HEK293 (cell line): ENCODE data around the gene GPR22.

ENCODE experiments used
- CTCF ChIA-PET: fragments of 350-600 bp; formaldehyde crosslinking; extraction: SDS; loops from one replicate; lab custom pipeline; 2021; ENCODE audit warnings: antibody characterized with exemption; lab: Yijun Ruan, JAX
- POLR2A ChIA-PET: fragments of 300-600 bp; formaldehyde crosslinking; extraction: SDS; loops from one replicate; lab custom pipeline; 2020; ENCODE audit warnings: antibody characterized with exemption, inconsistent platforms; lab: Yijun Ruan, JAX
- H3K27ac ChIP-seq: fragments of 200-500 bp; sonication (Bioruptor generic); 2 replicates; pipeline ENCODE4 v1.5.1; 2014; ENCODE audit warnings: low read depth, low read length, control low read depth, inconsistent platforms; ENCODE audit errors: extremely low read depth
- H3K36me3 ChIP-seq, 2 experiments: fragments of 200-500 bp in 1 of 2; sonication (Bioruptor generic) in 1 of 2; 1 replicate in 1 of 2; 2 replicates in 1 of 2; pipeline ENCODE4 v1.5.1; 2014 to 2017; ENCODE audit warnings: inconsistent platforms in 2 of 2, low read length in 2 of 2; ENCODE audit not compliant: control insufficient read depth in 2 of 2, insufficient read depth in 1 of 2
- H3K4me1 ChIP-seq: fragments of 200-500 bp; sonication (Bioruptor generic); 2 replicates; pipeline ENCODE4 v1.5.1; 2014; ENCODE audit warnings: mild to moderate bottlenecking, low read length, inconsistent platforms; ENCODE audit not compliant: control insufficient read depth, insufficient read depth
- H3K4me3 ChIP-seq: 2 replicates; pipeline ENCODE4 v1.5.1; 2011; ENCODE audit warnings: low read depth, mild to moderate bottlenecking, control low read depth, low read length, moderate library complexity
- H3K9me3 ChIP-seq: fragments of 200-500 bp; sonication (Bioruptor generic); 2 replicates; pipeline ENCODE4 v1.5.1; 2014; ENCODE audit warnings: low read depth, low read length, inconsistent platforms; ENCODE audit not compliant: control insufficient read depth, insufficient read depth
- OSR2 ChIP-seq: fragments of 450-650 bp; formaldehyde crosslinking; IDR thresholded peaks from 2 replicates; pipeline ENCODE4 v1.5.1; 2016; ENCODE audit warnings: missing biosample characterization, missing genetic modification characterization
- ZBTB49 ChIP-seq: fragments of 450-650 bp; formaldehyde crosslinking; IDR thresholded peaks from 2 replicates; pipeline ENCODE4 v1.5.1; 2016; ENCODE audit warnings: missing biosample characterization, missing genetic modification characterization, low read depth
- ZNF157 ChIP-seq: fragments of 450-650 bp; formaldehyde crosslinking; IDR thresholded peaks from 2 replicates; pipeline ENCODE4 v1.5.1; 2016; ENCODE audit warnings: missing biosample characterization, missing genetic modification characterization
- ZNF18 ChIP-seq: fragments of 450-650 bp; formaldehyde crosslinking; IDR thresholded peaks from 2 replicates; pipeline ENCODE4 v1.5.1; 2016; ENCODE audit warnings: missing biosample characterization, missing genetic modification characterization
- ZSCAN16 ChIP-seq: fragments of 450-650 bp; formaldehyde crosslinking; IDR thresholded peaks from 2 replicates; pipeline ENCODE4 v1.5.1; 2016; ENCODE audit warnings: missing biosample characterization, missing genetic modification characterization
- TF ChIP-seq, protein P1 (sequence below): fragments of 450-650 bp; formaldehyde crosslinking; IDR thresholded peaks from 2 replicates; pipeline ENCODE4 v1.5.1; 2017; ENCODE audit warnings: missing biosample characterization, missing genetic modification characterization
- TF ChIP-seq, protein P2 (sequence below): IDR thresholded peaks from 2 replicates; pipeline ENCODE4 v1.6.1; 2011; ENCODE audit warnings: mild to moderate bottlenecking, low read depth, low read length, borderline replicate concordance
- TF ChIP-seq, protein P3 (sequence below): fragments of 450-650 bp; formaldehyde crosslinking; IDR thresholded peaks from 2 replicates; pipeline ENCODE4 v1.5.1; 2016; ENCODE audit warnings: missing biosample characterization, missing genetic modification characterization
- TF ChIP-seq, protein P4 (sequence below): fragments of 450-650 bp; formaldehyde crosslinking; IDR thresholded peaks from 2 replicates; pipeline ENCODE4 v1.5.1; 2016; ENCODE audit warnings: missing biosample characterization, missing genetic modification characterization, borderline replicate concordance

Gene GPR22, protein sequence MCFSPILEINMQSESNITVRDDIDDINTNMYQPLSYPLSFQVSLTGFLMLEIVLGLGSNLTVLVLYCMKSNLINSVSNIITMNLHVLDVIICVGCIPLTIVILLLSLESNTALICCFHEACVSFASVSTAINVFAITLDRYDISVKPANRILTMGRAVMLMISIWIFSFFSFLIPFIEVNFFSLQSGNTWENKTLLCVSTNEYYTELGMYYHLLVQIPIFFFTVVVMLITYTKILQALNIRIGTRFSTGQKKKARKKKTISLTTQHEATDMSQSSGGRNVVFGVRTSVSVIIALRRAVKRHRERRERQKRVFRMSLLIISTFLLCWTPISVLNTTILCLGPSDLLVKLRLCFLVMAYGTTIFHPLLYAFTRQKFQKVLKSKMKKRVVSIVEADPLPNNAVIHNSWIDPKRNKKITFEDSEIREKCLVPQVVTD

GRCh38 chr7:107469929-107470328 lies at the start of gene GPR22:
Gene GPR22, plus strand, starts transcription at chr7:107470057. Its CDS starts 4,004 bp downstream, at chr7:107474061.
- ChIA-PET CTCF (no interaction called here), POLR2A (no interaction called here)
- Histone ChIP-seq H3K36me3 (no peaks in the 10 kb centered on the region), H3K4me1 (no peaks in the 10 kb centered on the region), H3K27ac (no peak within 1 kb of the TSS), H3K4me3 (no peak within 1 kb of the TSS), H3K9me3 (no peaks in the 10 kb centered on the region)
- TF ChIP-seq ZNF18 (no peak), ZNF157 (tag by site-specific recombination) (no peak)
- TF ChIP-seq, protein P1, sequence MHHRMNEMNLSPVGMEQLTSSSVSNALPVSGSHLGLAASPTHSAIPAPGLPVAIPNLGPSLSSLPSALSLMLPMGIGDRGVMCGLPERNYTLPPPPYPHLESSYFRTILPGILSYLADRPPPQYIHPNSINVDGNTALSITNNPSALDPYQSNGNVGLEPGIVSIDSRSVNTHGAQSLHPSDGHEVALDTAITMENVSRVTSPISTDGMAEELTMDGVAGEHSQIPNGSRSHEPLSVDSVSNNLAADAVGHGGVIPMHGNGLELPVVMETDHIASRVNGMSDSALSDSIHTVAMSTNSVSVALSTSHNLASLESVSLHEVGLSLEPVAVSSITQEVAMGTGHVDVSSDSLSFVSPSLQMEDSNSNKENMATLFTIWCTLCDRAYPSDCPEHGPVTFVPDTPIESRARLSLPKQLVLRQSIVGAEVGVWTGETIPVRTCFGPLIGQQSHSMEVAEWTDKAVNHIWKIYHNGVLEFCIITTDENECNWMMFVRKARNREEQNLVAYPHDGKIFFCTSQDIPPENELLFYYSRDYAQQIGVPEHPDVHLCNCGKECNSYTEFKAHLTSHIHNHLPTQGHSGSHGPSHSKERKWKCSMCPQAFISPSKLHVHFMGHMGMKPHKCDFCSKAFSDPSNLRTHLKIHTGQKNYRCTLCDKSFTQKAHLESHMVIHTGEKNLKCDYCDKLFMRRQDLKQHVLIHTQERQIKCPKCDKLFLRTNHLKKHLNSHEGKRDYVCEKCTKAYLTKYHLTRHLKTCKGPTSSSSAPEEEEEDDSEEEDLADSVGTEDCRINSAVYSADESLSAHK (tag by site-specific recombination), result no peak
- TF ChIP-seq, protein P2, sequence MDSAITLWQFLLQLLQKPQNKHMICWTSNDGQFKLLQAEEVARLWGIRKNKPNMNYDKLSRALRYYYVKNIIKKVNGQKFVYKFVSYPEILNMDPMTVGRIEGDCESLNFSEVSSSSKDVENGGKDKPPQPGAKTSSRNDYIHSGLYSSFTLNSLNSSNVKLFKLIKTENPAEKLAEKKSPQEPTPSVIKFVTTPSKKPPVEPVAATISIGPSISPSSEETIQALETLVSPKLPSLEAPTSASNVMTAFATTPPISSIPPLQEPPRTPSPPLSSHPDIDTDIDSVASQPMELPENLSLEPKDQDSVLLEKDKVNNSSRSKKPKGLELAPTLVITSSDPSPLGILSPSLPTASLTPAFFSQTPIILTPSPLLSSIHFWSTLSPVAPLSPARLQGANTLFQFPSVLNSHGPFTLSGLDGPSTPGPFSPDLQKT, result no peak
- TF ChIP-seq, protein P3, sequence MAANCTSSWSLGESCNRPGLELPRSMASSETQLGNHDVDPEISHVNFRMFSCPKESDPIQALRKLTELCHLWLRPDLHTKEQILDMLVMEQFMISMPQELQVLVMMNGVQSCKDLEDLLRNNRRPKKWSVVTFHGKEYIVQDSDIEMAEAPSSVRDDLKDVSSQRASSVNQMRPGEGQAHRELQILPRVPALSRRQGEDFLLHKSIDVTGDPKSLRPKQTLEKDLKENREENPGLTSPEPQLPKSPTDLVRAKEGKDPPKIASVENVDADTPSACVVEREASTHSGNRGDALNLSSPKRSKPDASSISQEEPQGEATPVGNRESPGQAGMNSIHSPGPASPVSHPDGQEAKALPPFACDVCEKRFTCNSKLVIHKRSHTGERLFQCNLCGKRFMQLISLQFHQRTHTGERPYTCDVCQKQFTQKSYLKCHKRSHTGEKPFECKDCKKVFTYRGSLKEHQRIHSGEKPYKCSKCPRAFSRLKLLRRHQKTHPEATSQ, result no peak
- TF ChIP-seq, protein P4, sequence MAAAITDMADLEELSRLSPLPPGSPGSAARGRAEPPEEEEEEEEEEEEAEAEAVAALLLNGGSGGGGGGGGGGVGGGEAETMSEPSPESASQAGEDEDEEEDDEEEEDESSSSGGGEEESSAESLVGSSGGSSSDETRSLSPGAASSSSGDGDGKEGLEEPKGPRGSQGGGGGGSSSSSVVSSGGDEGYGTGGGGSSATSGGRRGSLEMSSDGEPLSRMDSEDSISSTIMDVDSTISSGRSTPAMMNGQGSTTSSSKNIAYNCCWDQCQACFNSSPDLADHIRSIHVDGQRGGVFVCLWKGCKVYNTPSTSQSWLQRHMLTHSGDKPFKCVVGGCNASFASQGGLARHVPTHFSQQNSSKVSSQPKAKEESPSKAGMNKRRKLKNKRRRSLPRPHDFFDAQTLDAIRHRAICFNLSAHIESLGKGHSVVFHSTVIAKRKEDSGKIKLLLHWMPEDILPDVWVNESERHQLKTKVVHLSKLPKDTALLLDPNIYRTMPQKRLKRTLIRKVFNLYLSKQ (tag by site-specific recombination), result no peak

DNA sequence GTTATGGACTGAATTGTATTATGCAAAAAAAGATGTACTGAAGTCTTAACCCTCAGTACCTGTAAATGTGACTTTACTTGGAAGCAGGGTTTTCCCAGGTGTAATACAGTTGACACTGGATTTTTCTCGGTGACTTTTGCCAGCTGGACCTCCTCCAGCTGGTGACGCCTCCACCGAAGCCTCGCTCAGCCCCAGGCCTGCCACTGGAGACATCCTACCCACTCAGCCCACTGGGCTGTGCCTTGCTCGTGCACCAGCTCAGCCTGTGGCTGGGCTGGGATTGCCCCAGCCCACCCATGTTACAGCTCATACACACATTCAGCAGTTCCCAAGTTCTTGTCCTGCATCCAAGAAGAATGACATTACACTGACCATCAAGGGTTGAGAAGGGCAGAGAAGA lies 42.4 kb upstream of the GPR22 start:
- Histone ChIP-seq H3K36me3 (no peaks in the 10 kb centered on the region), H3K9me3 (no peaks in the 10 kb centered on the region), H3K4me3 (no peak overlapping the region), H3K27ac (no peak overlapping the region), H3K4me1 (no peaks in the 10 kb centered on the region)
- POLR2A ChIA-PET, result no interaction called here
- TF ChIP-seq OSR2 (no peak), ZSCAN16 (tag by site-specific recombination) (no peak), ZBTB49 (tag by site-specific recombination) (no peak)
- CTCF ChIA-PET, result no interaction called here
